GM18511 (cell line): ENCODE data around the gene NFYC.

ENCODE experiments used
- ATAC-seq: cut with Tn5 transposase; IDR thresholded peaks from one replicate; pipeline ENCODE4 v1.9.1; 2021; ENCODE audit warnings: mild to moderate bottlenecking, moderate library complexity; ENCODE audit not compliant: unreplicated experiment

Gene NFYC

GRCh38 chr1:40777224-40777970, 85.9 kb downstream of the NFYC start:
- ATAC-seq: no peak

GRCh38 chr1:40780678-40781607, 89.4 kb downstream of the NFYC start:
- no peak for ATAC-seq

GRCh38 chr1:40781608-40781971, 90.1 kb downstream of the NFYC start:
- no peak for ATAC-seq

- ATAC-seq: no peak
Observed at GRCh38 chr1:40782371-40782956, 91.0 kb downstream of the NFYC start.

DNA sequence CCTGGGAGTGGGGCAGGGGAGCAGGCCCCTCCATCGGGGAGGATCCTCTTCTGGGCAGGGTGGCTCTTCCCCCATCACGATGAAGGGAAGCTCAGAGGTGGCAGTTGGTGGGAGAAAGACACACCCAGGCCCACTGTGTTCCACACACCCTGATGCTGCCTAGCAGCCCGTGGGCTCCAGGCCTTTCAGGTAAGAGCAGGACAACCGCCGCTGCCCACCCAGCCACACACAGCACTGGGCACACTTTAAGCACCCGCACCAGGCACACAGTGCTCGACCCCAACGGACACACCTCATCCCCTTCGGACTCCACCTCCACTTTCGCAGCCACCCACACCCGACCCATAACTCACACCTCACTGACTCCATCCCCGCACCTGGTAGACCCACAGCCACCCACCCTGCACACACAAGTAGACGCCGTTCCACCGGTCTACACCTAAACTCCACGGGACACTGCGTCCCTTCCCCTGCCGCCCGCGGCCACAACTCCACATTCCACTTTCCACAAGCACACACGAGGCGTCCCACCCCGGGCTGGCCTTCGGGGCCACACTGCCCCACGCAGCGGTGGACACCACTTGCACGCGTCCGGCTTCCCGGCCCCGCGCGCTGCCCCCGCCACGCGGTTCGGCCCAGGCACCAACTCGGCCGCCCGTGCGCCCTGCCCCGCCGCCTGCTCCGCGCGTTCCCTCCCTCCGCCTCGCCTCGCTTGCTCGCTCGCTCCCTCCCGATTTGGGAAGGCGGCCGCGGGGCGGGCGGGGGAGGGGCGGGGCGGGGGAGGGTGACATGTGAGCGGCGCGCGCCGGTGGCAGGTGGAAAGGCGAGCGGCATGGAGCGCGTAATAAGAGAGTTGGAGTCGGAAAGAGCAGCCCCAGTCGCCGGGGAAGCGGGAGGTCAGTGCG, 91.7 kb downstream of the NFYC start, which contains the start of gene KCNQ4:
KCNQ4 (plus strand) TSS at position 787 of the 905 bp plus-strand sequence. CDS start 307 bp downstream, outside the sequence.
- ATAC-seq: no peak

DNA sequence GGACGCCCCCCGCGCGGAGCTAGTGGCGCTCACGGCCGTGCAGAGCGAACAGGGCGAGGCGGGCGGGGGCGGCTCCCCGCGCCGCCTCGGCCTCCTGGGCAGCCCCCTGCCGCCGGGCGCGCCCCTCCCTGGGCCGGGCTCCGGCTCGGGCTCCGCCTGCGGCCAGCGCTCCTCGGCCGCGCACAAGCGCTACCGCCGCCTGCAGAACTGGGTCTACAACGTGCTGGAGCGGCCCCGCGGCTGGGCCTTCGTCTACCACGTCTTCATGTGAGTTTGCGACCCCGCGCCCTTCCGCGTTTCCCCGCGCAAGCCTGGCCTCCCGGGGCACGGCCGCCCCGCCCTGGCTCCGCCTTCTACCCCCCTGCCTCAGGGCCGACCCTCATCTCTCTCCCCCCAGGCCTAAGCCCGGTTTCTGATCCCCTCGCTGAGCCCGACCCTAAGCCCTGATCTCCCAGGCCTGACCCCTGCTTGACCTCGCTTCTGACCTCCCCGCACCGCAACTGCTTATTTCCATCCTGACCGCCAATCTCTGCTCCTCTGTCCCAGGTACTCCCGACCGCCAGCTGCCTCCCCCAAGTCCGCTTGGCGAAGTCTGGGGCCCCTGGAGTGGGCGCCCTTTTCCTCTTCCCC, 92.8 kb downstream of the NFYC start:
- ATAC-seq: no peak

DNA sequence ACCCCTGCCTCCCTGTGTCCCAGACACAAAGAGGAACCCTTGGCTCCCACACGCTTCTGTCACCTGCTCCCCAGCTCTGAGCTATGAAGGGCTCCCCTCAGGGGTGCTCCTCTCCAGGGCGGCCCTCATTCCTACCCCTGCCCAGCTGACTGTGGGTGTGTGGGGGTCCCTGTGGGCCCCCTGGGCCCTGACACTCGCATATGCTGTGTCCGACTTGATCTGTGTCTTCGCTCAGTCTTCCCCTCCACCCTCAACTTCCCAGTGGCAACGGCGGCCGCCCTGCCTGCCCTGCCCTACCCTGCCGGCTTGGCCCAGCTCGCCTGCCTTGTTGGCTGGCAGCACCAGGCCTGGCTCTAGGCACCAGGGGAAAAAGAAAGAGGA, 93.3 kb downstream of the NFYC start:
- no peak for ATAC-seq

DNA sequence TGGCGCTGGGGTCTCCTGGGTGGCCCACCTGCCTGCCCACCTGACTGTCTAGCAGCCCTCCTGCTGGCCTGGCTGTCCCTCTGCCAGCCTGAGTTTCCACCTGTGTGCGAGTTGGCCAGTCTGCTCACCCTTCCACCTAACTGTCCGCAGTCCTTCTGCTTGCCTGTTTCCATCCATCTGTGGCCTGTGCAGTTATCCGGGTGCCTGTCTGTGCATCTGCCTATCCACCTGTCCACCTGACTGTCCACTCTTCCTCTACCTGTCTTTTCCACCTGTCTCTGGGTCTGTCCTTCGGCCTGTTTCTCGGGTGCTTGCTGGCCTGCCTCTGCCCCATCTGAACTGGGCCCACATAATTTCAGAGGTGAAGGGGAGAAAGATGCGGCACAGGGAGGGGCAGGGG, 93.9 kb downstream of the NFYC start:
- ATAC-seq: no peak

DNA sequence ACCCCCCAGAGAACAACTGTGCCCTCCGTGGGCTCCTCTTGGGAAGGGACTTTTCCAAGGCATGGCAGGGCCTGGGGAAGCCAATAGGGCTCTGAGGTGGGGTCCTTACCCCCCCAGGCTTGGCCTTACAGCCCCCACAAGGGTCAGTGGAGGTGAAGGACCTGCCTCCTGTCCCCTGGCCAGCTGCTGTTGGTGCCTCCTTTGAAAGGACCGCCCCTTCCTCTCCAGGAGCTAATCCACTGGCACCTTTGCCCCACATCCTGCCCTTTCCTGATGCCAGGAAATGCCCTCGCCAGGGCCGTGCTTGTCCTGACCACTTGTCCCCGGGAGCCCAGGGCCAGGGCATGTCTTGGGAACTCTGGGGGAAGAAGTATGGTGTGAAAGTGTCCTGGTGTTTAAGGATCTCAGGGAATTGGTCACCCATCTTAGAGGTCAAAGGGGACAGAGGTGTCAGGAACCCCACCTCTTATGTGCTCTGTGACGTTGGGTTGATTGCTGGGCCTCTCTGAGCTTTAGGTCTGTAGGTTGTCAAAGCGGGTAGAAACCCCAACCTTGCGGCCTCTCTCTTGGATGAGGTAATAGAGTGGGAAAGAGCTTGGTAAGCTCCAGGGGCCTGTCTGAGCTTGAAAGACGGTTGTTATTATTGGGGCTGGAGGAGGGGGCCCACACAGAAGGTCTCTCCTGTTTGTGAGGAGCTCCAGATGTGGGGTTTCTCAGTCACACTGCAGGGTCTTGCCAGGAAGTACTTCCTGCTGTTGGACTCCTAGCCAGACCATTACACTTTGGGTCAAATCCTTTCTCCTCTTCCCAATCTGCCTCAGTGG, 94.9 kb downstream of the NFYC start:
- no peak for ATAC-seq

DNA sequence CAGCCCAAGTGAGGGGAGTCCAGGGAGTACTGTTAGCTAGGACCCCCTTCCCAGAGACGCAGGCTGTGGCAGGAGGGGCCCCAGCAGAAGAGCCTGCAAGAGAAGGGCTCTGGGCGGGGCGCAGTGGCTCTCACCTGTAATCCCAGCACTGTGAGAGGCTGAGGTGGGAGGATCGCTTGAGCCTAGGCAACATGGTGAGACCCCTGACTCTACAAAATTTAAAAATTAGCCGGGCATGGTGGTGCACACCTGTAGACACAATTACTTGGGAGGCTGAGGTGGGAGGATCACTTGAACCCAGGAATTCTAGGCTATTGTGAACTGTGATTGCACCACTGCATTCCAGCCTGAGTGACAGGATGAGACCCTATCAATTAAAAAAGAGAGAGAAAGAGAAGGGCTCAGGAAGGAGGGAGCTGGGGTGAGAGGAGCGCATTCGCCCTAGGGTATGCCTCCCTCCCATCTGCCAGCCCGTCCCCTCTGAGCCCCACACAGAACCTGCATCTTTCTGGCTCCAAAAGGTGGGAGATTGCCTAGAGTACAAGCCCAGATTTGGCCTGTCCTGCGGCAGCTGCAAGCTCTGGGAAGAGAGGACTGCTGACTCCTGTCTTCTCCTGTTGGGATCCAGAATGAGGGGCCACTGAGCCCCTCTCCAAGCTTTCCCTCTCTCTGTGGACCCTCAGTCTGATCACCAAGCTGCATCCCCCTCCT, 95.6 kb downstream of the NFYC start:
- ATAC-seq: no peak

DNA sequence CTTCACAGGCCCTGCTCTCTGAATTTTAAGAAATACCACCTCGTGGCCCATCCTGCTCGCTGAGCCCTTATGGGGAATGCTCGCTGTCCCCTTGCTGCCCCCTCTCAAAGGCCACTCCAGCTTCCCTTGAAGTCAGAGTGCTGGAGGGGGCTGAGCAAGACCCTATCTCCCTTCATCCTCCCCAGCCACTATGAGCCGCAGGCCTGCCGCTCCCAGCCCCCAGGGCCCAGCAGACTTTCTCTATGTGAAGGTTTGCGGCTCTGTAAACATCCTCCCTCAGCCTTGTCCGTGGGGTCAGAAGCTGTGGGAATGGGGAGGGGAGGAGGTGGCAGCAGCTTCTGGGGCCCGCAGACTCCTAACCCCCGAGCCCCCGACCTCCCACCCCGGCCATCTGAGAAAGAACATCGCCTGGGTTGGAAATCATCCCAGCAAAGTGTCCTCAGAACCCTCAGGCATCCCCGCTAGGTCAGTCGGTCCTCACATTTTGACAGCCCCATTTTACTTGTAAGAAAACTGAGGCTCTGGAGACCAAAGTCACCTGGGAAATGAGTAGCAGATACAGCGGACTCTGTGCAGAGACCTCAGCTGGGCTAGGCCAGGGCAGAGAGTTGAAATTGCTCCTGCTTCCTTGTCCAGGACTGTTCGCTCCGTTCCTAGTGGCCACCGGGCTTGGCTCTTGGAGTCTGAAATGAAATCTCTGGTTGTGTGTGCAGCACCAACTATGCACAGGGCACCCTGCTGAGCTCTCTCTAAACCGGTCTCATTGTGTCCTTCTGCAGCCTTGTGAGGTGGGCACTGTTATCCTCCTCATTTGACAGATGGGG, 96.4 kb downstream of the NFYC start:
- no peak for ATAC-seq

GRCh38 chr1:40788561-40789341, 97.2 kb downstream of the NFYC start:
- no peak for ATAC-seq

GRCh38 chr1:40789342-40789598, 97.8 kb downstream of the NFYC start:
- ATAC-seq: no peak

GRCh38 chr1:40789661-40790430, 98.3 kb downstream of the NFYC start:
- ATAC-seq: no peak

- no peak for ATAC-seq
Observed at GRCh38 chr1:40792036-40792435, 100.5 kb downstream of the NFYC start.

DNA sequence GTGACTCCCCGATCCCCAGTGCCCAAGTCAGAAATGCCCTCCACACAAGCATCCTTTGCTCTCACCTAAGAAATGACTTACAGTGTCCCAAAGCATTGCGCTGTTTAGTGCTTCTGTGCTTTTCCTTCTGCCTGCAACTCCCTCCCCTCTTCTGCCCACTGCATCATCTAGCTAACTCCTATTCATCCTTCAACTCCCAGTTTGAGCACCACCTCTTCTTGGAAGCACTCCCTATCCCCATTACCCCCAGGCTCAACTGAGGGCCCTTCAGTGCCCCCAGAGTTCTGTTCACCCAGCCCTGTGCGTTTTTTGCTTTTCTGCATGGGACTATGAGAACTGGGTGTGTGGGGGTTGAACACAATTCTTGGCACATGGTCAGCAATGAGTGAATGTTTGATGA, 102.1 kb downstream of the NFYC start:
- no peak for ATAC-seq

DNA sequence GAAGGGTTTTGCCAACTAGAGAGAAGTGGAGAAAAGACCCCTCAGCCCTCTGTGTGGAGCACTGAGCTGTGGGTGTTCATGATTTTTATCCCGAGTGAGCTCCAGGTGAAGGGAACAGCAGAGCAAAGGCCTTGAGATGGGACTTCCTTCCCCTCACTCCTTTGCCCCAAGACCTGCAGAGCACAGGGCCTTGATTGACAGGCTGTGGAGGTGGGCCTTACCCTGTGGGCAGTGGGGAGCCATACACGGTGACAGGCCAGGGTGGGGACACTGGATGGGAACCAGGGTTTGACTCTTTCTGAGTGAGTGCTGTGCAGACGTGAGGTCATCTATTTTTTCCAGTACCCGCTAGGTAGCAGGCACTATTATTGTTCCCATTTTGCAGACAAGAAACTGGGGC, 102.5 kb downstream of the NFYC start:
- ATAC-seq: no peak
